HG03565 (cell line): Measurements from ENCODE around the gene TMIGD2.
"Not testable (repeated sequence)": the region's sequence is repeated elsewhere in the genome, so short reads cannot be mapped to it uniquely, and the experiment has no call there.

Experiments
- ATAC-seq: cut with Tn5 transposase; IDR thresholded peaks from one replicate; pipeline ENCODE4 v1.9.1; 2021; ENCODE audit warnings: mild to moderate bottlenecking, moderate library complexity; ENCODE audit not compliant: unreplicated experiment

TMIGD2 gene

DNA sequence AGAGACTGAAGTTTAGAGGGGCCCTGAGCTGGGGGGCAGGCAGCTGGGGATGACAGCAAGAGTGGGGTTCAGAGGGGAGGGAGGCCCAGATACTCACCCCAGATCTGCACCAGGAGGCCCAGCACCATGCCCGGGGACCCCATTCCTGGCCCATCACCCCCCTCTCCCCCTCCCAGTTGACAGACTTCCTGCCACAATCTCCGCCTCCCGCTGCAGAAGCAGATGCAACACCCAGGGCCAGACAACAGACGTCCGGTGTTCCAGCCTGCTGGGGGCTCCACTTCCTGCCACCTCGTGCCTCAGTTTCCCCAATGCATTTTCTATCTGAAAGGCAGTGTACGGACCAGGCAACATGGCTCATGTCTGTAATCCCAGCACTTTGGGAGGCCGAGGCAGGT lies at the start of gene TMIGD2:
TSS of gene TMIGD2 (minus strand) at position 147 of the 398 bp plus-strand sequence. CDS start at position 143, 4 bp downstream.
- ATAC-seq = no peak

GRCh38 chr19:4350726-4351125 lies 48.5 kb upstream of the TMIGD2 start:
- no peak for ATAC-seq

DNA sequence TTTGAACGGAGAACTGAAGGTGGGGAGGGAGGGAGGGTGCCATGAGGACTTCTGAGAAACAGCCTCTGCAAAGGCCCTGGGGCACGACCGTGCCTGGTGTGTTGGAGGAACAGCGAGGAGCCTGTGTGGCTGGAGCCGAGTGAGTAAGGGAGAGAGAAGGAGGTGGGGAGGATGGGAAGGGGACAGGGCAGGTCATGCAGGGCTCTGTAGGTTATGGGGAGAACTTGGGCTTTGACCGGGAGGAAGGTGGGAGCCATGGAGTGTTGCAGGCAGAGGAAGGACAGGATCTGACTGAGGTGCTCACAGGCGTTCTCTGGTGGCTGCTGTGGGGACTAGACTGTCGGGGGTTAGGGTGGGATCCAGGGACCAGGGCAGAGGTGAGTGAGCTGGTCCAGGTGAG lies 47.9 kb upstream of the TMIGD2 start:
- no peak for ATAC-seq

GRCh38 chr19:4349225-4349624 lies 47.0 kb upstream of the TMIGD2 start:
- not testable (repeated sequence) for ATAC-seq

GRCh38 chr19:4347521-4347920 lies 45.3 kb upstream of the TMIGD2 start:
- ATAC-seq = no peak

DNA sequence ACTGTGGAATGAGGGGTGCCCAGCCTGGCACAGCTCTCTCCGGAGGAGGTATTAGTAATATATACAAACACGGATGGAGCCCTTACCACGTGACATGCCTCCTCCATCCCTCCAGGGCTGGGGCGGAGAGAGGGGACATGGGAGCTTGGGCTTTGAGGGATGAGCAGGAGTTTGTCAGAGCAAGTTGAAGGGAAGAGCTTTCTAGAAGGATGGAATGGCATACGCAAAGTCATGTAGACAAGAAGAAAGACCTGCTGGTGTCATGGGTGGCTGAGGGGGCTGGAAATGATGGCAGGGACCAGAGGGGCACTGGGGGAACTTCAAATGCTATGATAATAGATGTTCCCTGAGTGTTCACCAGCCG lies 43.8 kb upstream of the TMIGD2 start:
- no peak for ATAC-seq

DNA sequence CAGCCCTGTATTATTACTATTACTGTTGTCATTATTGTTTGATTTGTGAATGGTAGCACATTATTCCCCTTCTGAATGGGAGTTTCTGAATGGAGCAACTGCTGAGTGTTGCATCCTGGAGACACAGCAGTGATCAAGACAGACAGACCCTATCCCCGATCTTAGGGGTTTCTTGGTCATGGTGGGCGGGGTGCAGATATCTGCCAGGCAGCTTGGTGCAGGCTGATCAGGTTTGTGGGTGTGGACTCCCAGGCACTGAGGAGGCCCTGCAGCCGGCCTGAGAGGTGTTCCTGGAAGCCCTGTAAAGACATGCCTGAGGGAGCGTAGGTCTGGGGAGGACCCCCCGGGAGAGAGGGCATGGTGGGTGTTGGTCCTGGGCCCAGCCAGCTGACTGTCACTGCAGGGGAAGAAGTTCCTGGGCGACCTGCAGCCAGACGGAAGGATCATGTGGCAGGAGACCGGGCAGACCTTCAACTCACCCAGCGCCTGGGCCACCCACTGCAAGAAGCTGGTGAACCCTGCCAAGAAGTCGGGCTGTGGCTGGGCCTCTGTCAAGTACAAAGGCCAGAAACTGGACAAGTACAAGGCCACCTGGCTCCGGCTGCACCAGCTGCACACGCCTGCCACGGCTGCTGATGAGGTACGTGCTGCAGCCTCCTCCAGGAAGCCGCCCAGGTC lies 43.3 kb upstream of the TMIGD2 start:
- ATAC-seq = no peak

DNA sequence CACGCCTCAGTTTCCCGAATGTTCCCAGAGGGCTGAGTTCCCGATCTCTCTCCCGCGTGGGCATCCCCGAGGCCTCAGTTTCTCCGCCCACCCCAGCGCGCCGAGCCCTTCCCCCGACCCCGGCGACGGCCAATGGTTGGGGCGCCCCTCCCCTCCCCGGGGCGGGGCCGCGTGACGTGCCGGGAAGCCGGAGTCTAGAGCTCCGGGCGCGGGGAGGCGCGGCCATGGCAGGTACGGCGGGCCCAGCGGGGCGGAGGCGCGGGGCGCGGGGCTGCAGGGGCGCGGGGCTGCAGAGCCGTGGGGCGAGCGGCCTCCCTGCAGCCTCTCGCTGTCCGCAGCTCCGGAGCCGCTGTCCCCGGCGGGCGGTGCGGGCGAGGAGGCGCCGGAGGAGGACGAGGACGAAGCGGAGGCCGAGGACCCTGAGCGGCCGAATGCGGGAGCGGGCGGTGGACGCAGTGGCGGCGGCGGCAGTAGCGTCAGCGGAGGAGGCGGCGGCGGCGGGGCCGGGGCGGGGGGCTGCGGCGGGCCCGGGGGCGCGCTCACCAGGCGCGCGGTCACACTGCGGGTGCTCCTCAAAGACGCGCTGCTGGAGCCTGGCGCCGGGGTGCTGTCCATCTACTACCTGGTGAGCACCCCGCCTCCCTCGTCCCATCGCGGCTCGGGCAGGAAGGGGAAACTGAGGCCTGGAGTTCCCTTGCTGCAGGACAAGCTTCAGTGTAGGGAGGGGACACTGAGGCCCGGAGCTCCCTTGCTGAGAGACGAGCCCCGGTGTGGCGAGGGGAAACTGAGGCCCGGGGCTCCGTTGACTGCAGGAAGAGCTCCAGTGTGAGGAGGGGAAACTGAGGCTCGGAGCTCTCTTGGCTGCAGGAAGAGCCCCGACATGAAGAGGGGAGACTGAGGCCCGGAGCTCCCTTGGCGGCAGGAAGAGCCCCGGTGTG lies 41.5 kb upstream of the TMIGD2 start, which contains the start of gene MPND:
TSS of gene MPND (plus strand) at position 193 of the 938 bp plus-strand sequence. CDS start at position 225, 32 bp downstream.
- ATAC-seq = peak; percentile 25

DNA sequence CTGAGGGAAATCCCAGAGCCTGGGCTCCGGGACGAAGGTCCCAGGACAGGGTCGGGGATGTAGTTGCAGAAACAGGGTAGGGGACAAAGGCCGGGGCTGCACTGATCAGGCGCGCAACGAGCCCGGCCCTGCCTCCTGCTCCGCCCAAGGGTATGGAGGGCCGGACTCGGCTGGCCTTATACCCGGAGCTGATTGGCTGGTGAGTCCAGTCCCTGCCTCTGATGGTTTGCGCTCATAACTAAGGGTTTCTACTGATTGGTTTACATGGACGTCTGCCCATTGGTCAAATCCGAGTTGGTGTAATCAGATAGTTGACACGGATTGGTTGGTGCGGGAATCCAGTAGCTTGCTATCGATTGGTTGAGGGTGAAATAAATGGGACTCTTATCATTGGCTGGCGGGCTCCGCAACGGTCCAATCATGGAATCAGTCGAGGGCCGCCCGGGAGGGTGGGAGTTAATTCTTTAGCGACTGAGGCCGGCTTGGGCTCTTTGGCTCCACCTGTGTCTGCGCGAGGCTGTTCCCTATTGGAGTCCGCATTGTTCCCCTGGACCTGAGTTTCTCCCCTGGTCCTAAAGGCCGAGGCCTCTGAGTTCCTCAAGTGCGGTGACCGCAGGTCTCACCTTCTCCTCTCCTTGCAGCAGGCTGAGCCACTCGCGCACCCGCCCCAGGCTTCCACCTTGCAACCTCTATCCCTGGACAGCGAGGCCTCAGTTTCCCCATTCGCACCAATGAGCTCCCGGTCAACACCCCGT lies 40.6 kb upstream of the TMIGD2 start:
- peak; percentile 82 for ATAC-seq

DNA sequence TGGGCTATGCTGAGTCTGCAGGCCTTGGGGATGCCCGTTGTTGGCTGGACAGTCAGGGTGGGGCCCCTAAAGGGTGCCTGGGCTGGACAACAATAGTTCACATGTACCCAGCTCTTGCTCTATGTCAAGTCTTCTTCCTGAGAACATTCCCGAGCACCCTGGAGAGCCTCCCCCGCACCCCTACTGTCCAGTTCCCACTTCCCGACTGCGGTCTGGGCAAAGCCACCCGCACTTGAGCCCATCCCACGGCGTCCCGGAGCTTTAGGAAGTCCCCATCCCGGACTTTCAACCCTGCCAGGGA lies 40.1 kb upstream of the TMIGD2 start:
- ATAC-seq = no peak

GRCh38 chr19:4338441-4339355 lies 36.5 kb upstream of the TMIGD2 start, which contains the start of gene STAP2:
Gene STAP2, minus strand, starts transcription at chr19:4338827. Its CDS starts 74 bp downstream, at chr19:4338753.
- ATAC-seq = no peak

DNA sequence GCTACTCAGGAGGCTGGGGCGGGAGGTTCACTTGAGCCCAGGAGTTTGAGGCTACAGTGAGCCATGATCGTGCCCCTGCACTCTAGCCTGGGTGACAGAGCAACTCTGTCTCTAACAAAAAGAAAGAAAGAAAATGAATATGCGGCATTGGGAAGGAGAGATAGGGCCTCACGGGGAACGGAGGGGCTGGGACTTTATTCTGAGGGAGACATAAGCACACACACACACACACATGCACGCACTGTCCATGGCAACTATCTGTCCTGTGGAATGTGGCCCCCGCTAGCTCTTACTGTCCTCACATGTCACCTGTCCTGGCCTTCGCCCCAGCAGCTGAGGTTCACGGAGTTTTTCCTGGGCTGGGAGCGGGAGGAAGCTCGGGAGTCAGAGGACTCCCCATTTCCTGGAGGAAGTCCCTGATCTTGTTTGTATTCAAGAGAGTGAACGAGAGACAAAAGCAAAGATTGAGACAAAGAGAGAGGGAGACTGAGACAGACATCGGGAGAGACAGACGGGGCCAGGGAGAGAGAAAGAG lies 35.8 kb upstream of the TMIGD2 start:
- ATAC-seq = no peak

- ATAC-seq = no peak
Measured at GRCh38 chr19:4334929-4335570, 32.9 kb upstream of the TMIGD2 start.

GRCh38 chr19:4329858-4330257 lies 27.7 kb upstream of the TMIGD2 start:
- ATAC-seq = no peak

DNA sequence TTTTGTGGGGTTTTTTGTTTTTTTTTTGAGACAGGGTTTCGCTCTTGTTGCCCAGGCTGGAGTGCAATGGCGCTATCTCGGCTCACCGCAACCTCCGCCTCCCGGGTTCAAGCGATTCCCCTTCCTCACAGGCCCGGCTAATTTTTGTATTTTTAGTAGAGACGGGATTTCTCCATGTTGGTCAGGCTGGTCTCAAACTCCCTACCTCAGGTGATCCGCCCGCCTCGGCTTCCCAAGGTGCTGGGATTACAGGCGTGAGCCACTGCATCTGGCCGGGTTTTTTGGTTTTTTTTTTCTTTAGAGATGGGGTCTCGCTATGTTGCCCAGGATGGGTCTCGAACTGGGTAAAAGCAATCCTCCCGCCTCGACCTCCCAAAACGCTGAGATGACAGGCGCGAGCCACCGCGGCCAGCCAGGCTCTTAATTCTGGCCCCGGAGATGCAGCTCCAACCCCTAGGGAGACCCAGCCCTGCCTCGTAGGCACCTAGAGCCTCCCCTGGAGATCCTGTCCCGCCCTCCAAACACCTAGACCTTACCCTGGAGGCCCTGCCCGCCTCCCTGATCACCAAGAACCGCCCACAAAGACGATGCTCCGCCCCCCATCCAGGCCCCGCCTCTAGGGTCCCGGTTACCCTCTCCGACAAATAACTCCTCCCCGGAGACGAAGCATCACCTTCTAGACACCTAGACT lies 26.9 kb upstream of the TMIGD2 start:
- ATAC-seq = not testable (repeated sequence)

GRCh38 chr19:4328243-4328990 lies 26.2 kb upstream of the TMIGD2 start:
- peak; percentile 71 for ATAC-seq

DNA sequence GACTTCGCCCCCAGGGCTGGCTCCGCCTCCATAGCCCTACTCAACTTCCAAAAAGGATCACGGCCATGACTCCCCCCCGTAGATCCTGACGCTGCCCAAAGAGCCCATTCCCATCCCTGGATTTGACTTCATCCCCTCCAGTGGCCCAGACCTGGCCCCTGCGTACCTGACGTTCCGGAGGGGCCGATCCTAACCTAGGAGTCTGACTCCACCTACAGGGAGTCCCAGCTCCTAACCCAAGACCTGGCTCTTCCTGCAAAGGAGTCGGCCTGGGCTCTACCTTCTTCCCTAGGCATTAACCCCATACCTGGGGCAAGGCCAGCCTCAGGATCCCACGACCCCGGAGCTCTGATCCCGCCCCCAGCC lies 25.7 kb upstream of the TMIGD2 start:
- ATAC-seq = no peak

GRCh38 chr19:4327252-4327876 lies 25.2 kb upstream of the TMIGD2 start:
- no peak for ATAC-seq
